GM12801 (cell line): ENCODE data around the gene IL17A.

ENCODE experiments used
- TF ChIP-seq, protein P1 (sequence below): IDR thresholded peaks from one replicate; pipeline ENCODE4 v1.5.1; 2011; ENCODE audit warnings: control low read depth; ENCODE audit not compliant: insufficient read length; ENCODE audit errors: extremely low read depth

Gene IL17A

DNA sequence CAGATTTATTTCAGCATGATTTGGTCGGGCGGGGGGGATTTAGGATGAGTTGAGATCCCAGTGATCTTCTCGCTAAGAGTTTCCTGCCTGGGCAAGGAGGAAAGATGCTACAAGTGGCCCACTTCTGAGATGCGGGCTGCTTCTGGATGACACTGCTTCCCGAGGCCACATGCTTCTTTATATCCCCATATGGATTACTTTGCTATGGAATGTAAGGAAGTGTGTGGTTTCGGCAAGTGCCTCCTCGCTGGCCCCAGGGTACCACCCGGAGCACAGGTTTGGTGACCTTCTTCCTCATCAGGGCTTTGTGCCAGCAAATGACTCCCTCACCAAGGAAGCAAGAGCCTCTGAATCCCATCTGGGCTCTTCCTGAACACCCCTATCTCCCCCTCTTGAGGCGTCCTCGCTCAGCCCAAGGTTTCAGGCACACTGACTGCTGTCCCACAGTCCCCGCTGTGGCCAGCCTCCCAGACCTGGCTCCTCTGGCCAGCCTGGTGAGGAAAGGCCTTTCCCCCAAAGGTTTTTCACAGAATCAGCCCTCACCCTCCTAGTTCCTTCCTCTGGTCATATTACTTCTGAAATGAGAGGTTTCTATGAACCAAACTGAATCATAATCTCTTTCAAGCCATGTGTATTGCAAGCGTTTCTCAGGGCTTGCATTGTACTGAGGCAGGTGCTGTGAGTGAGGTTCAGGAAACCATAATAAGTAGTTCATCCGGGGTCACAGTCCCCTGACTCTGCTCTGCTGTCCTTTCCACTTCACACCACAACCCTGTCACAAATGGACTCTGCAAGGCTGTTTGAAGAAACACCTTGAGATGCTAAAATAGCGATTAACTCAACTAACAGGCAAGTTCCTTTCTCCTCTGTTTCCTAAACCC is 41.7 kb upstream of the IL17A start:
- TF ChIP-seq, protein P1, sequence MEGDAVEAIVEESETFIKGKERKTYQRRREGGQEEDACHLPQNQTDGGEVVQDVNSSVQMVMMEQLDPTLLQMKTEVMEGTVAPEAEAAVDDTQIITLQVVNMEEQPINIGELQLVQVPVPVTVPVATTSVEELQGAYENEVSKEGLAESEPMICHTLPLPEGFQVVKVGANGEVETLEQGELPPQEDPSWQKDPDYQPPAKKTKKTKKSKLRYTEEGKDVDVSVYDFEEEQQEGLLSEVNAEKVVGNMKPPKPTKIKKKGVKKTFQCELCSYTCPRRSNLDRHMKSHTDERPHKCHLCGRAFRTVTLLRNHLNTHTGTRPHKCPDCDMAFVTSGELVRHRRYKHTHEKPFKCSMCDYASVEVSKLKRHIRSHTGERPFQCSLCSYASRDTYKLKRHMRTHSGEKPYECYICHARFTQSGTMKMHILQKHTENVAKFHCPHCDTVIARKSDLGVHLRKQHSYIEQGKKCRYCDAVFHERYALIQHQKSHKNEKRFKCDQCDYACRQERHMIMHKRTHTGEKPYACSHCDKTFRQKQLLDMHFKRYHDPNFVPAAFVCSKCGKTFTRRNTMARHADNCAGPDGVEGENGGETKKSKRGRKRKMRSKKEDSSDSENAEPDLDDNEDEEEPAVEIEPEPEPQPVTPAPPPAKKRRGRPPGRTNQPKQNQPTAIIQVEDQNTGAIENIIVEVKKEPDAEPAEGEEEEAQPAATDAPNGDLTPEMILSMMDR: no peak

DNA sequence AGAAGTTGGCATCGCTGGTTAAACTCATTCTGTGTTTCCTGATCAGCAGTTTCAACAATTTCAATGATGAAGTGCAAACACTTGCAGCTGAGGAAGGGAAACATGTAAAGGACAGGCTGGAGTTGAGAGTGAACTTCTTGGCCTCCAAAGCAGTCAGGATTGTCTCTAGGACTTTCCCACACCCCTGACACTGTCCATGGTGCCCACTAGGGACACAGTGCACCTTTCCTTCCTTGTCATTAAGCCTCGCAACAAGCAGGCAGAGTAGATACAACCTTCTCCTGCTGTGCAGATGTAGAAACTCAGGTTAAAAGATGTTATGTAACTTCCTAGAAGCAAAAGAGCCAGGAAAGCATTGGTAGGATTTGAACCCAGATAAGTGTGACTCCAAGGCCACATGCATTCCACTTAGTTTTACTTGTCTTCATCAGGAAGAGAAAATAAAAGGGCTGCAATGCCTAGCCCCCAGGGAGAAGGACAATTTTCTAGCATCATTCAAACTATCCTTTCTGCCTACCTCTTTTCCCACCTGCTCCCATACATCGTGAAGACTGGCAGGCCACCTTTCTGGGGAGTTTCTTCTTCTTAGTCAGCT is 39.2 kb upstream of the IL17A start:
- TF ChIP-seq, protein P1: no peak

DNA sequence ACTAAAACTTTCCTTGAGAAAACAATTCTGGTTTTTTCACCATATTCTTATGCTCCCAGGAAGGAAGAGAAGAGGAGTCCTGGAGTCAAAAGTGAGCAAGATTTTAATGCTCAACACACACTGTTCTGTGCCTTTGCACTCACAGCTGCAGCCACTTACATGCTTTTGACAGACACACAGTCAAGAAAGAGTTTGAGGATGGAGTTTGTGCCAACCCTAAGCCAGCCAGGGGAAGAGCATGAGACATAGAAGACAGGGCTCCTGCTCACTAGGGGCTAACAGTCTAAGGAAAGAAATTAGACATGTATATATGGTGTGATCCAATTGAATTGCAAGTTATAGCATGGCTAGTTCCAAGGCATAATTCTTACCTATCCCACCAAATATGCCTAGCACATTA is 37.1 kb upstream of the IL17A start:
- TF ChIP-seq, protein P1: no peak

DNA sequence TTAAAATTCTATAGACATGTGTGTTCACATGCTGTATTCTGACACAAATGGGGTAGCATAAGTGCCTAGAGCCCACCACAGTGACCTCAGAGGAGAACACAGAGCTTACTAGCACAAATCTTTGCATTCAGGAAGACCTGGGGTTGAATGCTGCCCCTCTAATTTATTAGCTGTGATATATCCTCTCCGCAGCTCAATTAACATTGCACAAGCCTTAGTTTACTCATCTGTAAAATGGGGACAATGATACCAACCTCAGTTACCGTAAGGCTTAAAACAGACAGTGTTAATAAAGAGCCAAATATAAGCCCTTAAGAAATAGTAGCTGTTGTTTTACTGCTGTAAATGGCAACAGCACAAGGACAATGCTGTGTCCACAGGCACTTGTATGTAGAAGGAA is 36.2 kb upstream of the IL17A start:
- TF ChIP-seq, protein P1: no peak

DNA sequence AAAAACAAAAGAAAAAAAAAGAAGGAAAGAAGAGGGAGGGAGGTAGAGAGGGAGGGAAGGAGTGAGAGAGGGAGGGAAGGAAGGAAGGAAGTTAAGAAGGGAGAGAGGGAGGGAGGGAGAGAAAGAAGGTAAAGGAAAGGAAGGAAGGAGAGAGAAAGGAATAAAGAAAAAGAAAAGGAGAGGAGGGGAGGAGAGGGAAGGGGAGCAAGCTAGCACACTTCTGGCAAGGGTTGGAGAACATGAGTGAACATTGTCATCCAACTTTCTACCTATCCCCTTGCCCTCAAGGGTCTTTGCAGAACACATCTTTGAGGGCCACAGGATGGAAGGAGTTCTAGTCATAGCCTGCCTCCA is 34.1 kb upstream of the IL17A start:
- TF ChIP-seq, protein P1: no peak

DNA sequence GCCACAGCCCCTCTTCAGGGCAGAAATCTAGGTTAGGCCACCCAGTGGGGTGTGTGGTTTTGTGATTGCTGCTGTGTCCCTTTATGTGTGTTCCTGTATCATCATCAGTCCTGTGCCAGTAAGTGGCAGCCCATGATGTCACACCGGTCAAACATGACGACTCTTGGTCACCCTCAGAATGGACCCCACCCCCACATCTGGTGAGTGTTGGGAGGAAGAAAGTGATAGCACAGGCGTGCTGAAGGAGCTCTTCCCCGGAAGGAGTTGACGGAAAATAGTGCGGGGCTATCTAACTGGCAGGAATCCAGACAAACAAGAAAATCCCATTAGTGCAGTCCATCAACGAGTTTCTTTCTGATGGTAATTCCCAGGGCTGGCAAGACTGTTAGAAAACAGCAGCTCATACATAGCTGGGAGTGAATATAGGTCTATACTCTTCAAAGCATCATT is 33.4 kb upstream of the IL17A start:
- TF ChIP-seq, protein P1: no peak

DNA sequence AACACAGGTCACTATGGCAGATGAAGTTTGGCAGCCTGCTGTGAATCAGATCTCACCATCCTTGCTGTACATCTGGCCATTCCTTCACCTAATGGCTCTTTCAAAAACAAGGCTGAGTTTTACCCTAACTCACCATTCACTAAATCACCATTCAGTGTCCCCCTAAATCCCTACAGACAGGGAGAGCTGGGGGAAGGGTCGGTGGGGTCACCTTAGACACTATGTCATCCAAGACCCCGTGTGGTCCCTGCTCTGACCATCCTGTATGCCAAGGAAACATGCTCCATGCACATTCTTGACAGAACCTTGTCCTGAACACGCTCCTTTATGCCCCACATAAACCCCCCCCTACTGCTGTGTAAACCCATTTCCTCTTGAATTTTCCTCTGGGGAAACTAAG is 31.8 kb upstream of the IL17A start:
- TF ChIP-seq, protein P1: no peak
